IMR-90 (cell line): ENCODE measurements around the gene ALKBH6.

Experiments used
- CHD1 ChIP-seq: IDR thresholded peaks from 2 replicates; pipeline ENCODE4 v1.6.1; 2012; ENCODE audit warnings: low read depth, low read length, improper control_type of control experiment
- CTCF ChIP-seq: conservative IDR thresholded peaks from 2 replicates; pipeline ENCODE4 v1.5.1; 2012; ENCODE audit warnings: mild to moderate bottlenecking, low read depth, low read length, improper control_type of control experiment
- FOS ChIP-seq: fragments of 150-350 bp; IDR thresholded peaks from 2 replicates; pipeline ENCODE4 v1.6.1; 2016; ENCODE audit warnings: low read depth, low read length
- MAFK ChIP-seq: IDR thresholded peaks from 2 replicates; pipeline ENCODE4 v1.6.1; 2012; ENCODE audit warnings: low read depth, low read length, improper control_type of control experiment
- POLR2A ChIP-seq: IDR thresholded peaks from 2 replicates; pipeline ENCODE4 v1.6.1; 2012; ENCODE audit warnings: mild to moderate bottlenecking, low read depth, low read length
- RAD21 ChIP-seq: IDR thresholded peaks from 2 replicates; pipeline ENCODE4 v1.6.1; 2012; ENCODE audit warnings: low read length, improper control_type of control experiment
- RCOR1 ChIP-seq: IDR thresholded peaks from 2 replicates; pipeline ENCODE4 v1.6.1; 2012; ENCODE audit warnings: mild to moderate bottlenecking, low read length, improper control_type of control experiment; ENCODE audit not compliant: insufficient replicate concordance
- RFX5 ChIP-seq: IDR thresholded peaks from 2 replicates; pipeline ENCODE4 v1.8.0; 2012; ENCODE audit warnings: low read depth, mild to moderate bottlenecking, low read length, moderate library complexity
- TF ChIP-seq, protein P1 (sequence below): fragments of 150-350 bp; IDR thresholded peaks from 2 replicates; pipeline ENCODE4 v1.6.1; 2017; ENCODE audit warnings: mild to moderate bottlenecking, antibody characterized with exemption, low read length, low read depth

DNA sequence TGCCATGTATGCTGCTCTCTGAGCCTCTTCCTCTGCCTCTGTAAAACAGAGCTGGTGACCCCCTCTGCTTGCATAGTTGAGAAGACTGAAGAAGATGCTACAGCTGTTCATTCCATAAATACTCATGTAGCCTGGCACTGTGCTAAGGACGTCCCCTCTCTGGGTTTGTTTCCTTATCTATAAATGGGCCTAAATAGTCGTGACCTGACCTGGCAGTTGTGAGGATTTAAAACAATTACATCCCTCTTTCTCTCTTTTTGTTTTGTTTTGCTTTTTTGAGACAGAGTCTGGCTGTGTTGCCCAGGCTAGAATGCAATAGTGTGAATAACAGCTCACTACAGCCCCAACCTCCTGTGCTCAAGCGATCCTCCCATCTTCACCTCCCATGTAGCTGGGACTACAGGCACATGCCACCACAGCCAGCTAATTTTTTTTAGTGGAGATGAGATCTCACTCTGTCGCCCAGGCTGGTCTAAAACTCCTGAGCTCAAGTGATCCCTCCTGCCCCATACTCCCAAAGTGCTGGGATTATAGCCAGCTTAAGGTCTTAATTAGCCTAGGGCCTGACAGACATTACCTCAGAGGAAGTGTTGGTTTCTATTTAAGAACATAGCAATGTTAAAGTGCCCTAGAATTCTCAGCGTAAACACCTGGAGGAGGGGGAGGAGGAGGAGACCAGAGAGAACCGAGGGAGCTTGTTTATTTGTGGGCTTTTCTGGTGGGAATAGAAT, 45.3 kb upstream of the ALKBH6 start:
- no peak for TF ChIP-seq CTCF
- no peak for TF ChIP-seq CHD1
- no peak for TF ChIP-seq RFX5
- no peak for TF ChIP-seq MAFK
- no peak for TF ChIP-seq RAD21
- no peak for TF ChIP-seq FOS
- TF ChIP-seq, protein P1, sequence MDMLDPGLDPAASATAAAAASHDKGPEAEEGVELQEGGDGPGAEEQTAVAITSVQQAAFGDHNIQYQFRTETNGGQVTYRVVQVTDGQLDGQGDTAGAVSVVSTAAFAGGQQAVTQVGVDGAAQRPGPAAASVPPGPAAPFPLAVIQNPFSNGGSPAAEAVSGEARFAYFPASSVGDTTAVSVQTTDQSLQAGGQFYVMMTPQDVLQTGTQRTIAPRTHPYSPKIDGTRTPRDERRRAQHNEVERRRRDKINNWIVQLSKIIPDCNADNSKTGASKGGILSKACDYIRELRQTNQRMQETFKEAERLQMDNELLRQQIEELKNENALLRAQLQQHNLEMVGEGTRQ: no peak
- TF ChIP-seq RCOR1: no peak
- no peak for TF ChIP-seq POLR2A
